Activated B cell treated with CpG ODN at 0.5 μM for 24 hours (primary cell): ENCODE data around the gene PAX5. TPM values are rescaled to one million over a fixed set of nuclear protein-coding genes. Genes with fewer than 3 reads are reported as not detected.

ENCODE experiments used
- ATAC-seq: fragments of 200-7000 bp; cut with Tn5 transposase; one replicate; pipeline ENCODE4 v1.10.0; 2021; ENCODE audit warnings: low read depth, mild to moderate bottlenecking, moderate library complexity
- CTCF ChIA-PET: fragments of 350-600 bp; sonication (Branson Sonifier 250); formaldehyde crosslinking; loops from one replicate; lab custom pipeline; 2021; ENCODE audit warnings: antibody characterized with exemption; lab: Charles Lee
- POLR2A ChIA-PET: fragments of 350-600 bp; sonication (Branson Sonifier 250); formaldehyde crosslinking; loops from one replicate; lab custom pipeline; 2021; ENCODE audit warnings: antibody characterized with exemption; lab: Charles Lee
- DNase-seq: peaks from one replicate; pipeline ENCODE4 v3.0.0; 2022
- H3K27ac Mint-ChIP-seq: one replicate; pipeline ENCODE4 v1.8.0; 2020; ENCODE audit warnings: mixed read lengths
- H3K27me3 Mint-ChIP-seq: one replicate; pipeline ENCODE4 v1.8.0; 2021; ENCODE audit warnings: mixed read lengths
- H3K36me3 Mint-ChIP-seq: one replicate; pipeline ENCODE4 v1.8.0; 2021; ENCODE audit warnings: low read depth, mixed read lengths
- H3K4me1 Mint-ChIP-seq: one replicate; pipeline ENCODE4 v1.8.0; 2021; ENCODE audit warnings: mixed read lengths
- H3K4me3 Mint-ChIP-seq: one replicate; pipeline ENCODE4 v1.8.0; 2020; ENCODE audit warnings: mild to moderate bottlenecking, mixed read lengths
- H3K9me3 Mint-ChIP-seq: one replicate; pipeline ENCODE4 v1.8.0; 2020; ENCODE audit warnings: mixed read lengths
- intact Hi-C: fragments of 100-400 bp; cut with micrococcal nuclease; formaldehyde crosslinking; loops from one replicate; pipeline ENCODE4 v1.15.1; 2024
- total RNA-seq: library from RNA; stranded (reverse); gene quantifications from 2 replicates; pipeline ENCODE4 v1.2.3, GENCODE V29; 2022
- TF ChIP-seq, protein P1 (sequence below): fragments of 200-600 bp; IDR thresholded peaks from one replicate; pipeline ENCODE4 v1.8.0; 2022; ENCODE audit warnings: antibody characterized with exemption, mild to moderate bottlenecking

PAX5 gene
- total RNA-seq, 1 donor from 2014 or later, result 619 TPM

DNA sequence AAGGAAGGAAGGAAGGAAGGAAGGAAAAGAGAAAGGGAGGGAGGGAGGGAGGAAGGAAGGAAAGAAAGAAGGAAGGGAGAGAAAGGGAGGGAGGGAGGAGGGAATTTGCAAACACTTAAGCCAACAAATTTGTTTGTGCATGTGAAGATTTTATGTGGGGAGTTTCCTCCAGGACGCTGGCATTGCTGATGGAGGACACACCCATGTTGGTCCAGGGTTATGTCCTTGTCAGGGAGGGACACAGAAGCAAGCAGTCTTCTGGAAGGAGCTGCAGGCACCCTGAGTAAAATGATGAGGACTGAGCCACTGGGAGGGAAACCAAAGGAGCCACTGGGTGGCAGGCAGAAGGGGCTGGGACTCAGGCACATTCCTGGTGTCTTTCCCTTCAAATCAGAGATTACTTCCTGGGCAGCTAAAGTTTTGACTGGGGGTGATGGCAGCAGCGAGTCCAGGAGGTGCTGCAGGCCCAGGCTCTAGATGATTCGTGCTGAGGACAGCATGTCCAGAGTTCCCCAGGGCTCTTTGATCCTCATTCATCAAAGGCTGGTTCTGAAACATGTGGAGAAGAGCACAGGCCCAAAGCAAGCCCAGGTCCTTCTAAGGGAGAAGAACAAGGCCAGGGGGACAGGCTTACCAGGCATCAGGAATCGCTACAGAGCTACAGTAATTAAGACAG is 109.2 kb downstream of the PAX5 start:
- no peaks in the 10 kb centered on the region for H3K27me3 Mint-ChIP-seq
- TF ChIP-seq, protein P1, sequence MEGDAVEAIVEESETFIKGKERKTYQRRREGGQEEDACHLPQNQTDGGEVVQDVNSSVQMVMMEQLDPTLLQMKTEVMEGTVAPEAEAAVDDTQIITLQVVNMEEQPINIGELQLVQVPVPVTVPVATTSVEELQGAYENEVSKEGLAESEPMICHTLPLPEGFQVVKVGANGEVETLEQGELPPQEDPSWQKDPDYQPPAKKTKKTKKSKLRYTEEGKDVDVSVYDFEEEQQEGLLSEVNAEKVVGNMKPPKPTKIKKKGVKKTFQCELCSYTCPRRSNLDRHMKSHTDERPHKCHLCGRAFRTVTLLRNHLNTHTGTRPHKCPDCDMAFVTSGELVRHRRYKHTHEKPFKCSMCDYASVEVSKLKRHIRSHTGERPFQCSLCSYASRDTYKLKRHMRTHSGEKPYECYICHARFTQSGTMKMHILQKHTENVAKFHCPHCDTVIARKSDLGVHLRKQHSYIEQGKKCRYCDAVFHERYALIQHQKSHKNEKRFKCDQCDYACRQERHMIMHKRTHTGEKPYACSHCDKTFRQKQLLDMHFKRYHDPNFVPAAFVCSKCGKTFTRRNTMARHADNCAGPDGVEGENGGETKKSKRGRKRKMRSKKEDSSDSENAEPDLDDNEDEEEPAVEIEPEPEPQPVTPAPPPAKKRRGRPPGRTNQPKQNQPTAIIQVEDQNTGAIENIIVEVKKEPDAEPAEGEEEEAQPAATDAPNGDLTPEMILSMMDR, result no peak
- peak overlapping the region; percentile 79 for H3K27ac Mint-ChIP-seq
- H3K36me3 Mint-ChIP-seq, result peaks cover 89% of the 10 kb centered on the region
- ChIA-PET POLR2A (no interaction called here), CTCF (no interaction called here)
- ATAC-seq, result no peak
- intact Hi-C loops, result no loop called here
- H3K4me1 Mint-ChIP-seq, result peaks cover 87% of the 10 kb centered on the region
- no peaks in the 10 kb centered on the region for H3K9me3 Mint-ChIP-seq
- H3K4me3 Mint-ChIP-seq, result no peak overlapping the region
- DNase-seq, result no peak

DNA sequence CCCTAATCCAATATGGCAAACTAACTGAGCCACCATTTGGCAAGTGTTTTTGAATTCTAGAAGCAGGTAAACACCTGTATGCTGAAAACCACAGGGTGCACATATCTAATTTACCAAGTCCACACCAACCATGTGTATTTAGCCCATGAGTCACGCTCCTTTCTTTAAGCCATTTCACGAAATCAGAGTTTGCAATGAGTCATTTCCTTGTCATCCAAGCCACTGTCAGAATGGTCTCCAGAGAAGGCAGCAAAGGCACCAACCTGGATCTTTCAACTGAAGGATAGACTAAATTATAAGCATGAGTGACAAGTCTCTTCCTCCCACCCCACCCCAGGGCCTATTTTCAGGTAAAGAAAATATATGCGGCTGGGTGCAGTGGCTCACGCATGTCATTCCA is 110.0 kb downstream of the PAX5 start:
- TF ChIP-seq, protein P1, result no peak
- intact Hi-C loops, result no loop called here
- H3K27ac Mint-ChIP-seq, result peak overlapping the region; percentile 79

DNA sequence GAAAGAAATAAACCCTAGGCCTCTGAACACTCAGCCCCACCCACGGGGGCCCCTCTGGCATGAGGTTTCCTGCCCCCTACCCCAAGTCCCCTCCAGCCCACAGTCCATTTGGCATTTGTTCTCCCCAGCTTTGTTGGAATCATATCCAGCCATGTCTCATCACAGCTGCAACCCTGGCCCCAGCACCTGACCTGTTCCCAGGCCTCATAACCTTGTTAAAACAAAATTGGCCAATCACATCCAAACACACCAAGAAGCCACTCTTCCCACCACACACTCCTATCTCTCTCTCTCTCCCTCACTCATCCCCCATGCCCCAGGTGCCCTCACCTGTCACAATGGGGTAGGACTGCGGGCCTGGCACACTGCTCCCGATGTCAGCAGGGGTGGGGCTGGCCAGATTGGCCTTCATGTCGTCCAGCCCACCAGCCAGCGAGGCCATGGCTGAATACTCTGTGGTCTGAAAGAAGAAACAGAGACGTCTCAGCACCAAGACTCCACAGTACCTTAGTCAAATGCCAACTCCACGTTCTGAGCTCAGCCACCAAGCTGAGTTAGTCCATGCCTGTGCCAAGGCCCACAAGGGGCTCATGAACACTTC is 110.9 kb downstream of the PAX5 start:
- ChIA-PET POLR2A (interaction anchor here (1.0 to 1.1 kb wide), 2 partner anchors 20 to 26 kb away, joined by 3 read pairs; no protein-coding TSS in a partner anchor), CTCF (no interaction called here)
- Mint-ChIP-seq H3K27ac (peak overlapping the region; percentile 79), H3K36me3 (peaks cover 87% of the 10 kb centered on the region), H3K4me3 (no peak overlapping the region), H3K4me1 (peaks cover 79% of the 10 kb centered on the region), H3K27me3 (no peaks in the 10 kb centered on the region), H3K9me3 (no peaks in the 10 kb centered on the region)
- no peak for ATAC-seq
- DNase-seq, result no peak
- intact Hi-C loops, result no loop called here
- TF ChIP-seq, protein P1, result no peak

More for the DNA sequence above, 110.0 kb downstream of the PAX5 start:
- no peaks in the 10 kb centered on the region for H3K9me3 Mint-ChIP-seq
- peaks cover 87% of the 10 kb centered on the region for H3K36me3 Mint-ChIP-seq
- no peaks in the 10 kb centered on the region for H3K27me3 Mint-ChIP-seq
- peak; percentile 43 for ATAC-seq
- ChIA-PET POLR2A (no interaction called here), CTCF (no interaction called here)
- DNase-seq, result no peak
- peaks cover 85% of the 10 kb centered on the region for H3K4me1 Mint-ChIP-seq
- H3K4me3 Mint-ChIP-seq, result no peak overlapping the region

DNA sequence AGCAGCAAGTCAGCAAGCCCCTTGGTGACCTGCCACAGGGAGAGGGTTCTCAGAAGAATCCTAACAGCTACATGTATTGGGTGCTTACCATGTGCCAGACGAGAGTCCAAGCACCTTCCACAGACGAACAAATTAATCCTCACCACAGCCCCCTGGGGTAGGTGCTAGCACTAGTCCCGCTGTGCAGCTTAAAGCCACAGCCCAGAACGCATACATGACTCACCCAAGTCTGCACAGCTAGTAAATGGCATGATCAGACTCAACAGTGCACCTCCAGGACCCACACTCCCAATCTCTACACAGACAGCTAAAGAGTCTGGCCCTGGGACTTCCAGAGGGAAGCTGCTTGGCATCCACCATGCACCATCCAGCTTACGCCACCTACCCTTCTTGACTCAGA is 111.5 kb downstream of the PAX5 start:
- no peak overlapping the region for H3K4me3 Mint-ChIP-seq
- ChIA-PET CTCF (interaction anchor here (0.6 kb wide), 1 partner anchor 473 kb away, joined by 3 read pairs; no protein-coding TSS in a partner anchor), POLR2A (interaction anchor here (1.0 to 1.1 kb wide), 2 partner anchors 19 to 27 kb away, joined by 3 read pairs; no protein-coding TSS in a partner anchor)
- no peaks in the 10 kb centered on the region for H3K27me3 Mint-ChIP-seq
- peaks cover 79% of the 10 kb centered on the region for H3K4me1 Mint-ChIP-seq
- ATAC-seq (peak; percentile 37), DNase-seq (no peak)
- H3K27ac Mint-ChIP-seq, result peak overlapping the region; percentile 73
- intact Hi-C loops, result no loop called here
- TF ChIP-seq, protein P1, result no peak
- H3K36me3 Mint-ChIP-seq, result peaks cover 90% of the 10 kb centered on the region
- H3K9me3 Mint-ChIP-seq, result no peaks in the 10 kb centered on the region

DNA sequence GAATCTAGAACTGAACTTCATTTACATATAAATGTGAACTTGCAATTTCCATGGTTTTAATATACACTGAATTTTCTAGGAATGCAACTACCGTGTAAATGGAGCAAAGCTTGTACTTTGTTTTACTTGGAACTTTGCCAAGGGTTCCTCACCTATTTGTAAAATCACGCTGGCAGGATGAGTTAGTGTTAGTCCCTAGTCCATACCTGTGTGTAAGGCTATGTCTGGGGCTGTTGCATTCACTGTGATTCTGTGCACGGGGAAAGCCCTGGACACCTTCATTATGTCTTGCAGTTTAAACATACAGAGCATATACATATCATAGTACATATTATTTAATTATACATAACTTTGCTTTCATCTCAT is 119.9 kb downstream of the PAX5 start:
- ChIA-PET POLR2A (no interaction called here), CTCF (no interaction called here)
- Mint-ChIP-seq H3K27ac (no peak overlapping the region), H3K4me3 (no peak overlapping the region), H3K4me1 (peaks cover 31% of the 10 kb centered on the region), H3K9me3 (no peaks in the 10 kb centered on the region), H3K36me3 (peaks cover 75% of the 10 kb centered on the region), H3K27me3 (no peaks in the 10 kb centered on the region)
- intact Hi-C loops, result no loop called here
- DNase-seq, result no peak
- TF ChIP-seq, protein P1, result no peak
- ATAC-seq, result no peak
